Hematopoietic multipotent progenitor cell treated with erythropoietin and hydrocortisone succinate and interleukin-3 and kit ligand, for 6 days (in vitro differentiated cells): Measurements from ENCODE around the gene ROR2.
A peak's percentile ranks its signal among the peaks of the same experiment; 100 is the strongest.
"Not testable (repeated sequence)": the region's sequence is repeated elsewhere in the genome, so short reads cannot be mapped to it uniquely, and the experiment has no call there.

ENCODE experiments used
- DNase-seq: peaks from one replicate; pipeline ENCODE4 v3.0.0-alpha.2; 2015

Gene ROR2

GRCh38 chr9:91949946-91950664 lies at the start of gene ROR2:
ROR2 (minus strand) TSS chr9:91950228.
- DNase-seq, result peak; percentile 69

- DNase-seq, result peak; percentile 50
Measured at GRCh38 chr9:91995000-91995655, 45.1 kb upstream of the ROR2 start.

- DNase-seq, result peak; percentile 8
Measured at GRCh38 chr9:91994422-91994821, 44.4 kb upstream of the ROR2 start.

- DNase-seq, result no peak
Measured at GRCh38 chr9:91992461-91993041, 42.5 kb upstream of the ROR2 start.

GRCh38 chr9:91991721-91992341 lies 41.8 kb upstream of the ROR2 start:
- no peak for DNase-seq

- no peak for DNase-seq
Measured at GRCh38 chr9:91986248-91986647, 36.2 kb upstream of the ROR2 start.

- DNase-seq, result no peak
Measured at GRCh38 chr9:91985692-91986091, 35.7 kb upstream of the ROR2 start.

- DNase-seq, result peak; percentile 60
Measured at GRCh38 chr9:91978740-91979414, 28.8 kb upstream of the ROR2 start.

GRCh38 chr9:91975254-91975653 lies 25.2 kb upstream of the ROR2 start:
- DNase-seq, result not testable (repeated sequence)

GRCh38 chr9:91972711-91973110 lies 22.7 kb upstream of the ROR2 start:
- no peak for DNase-seq

GRCh38 chr9:91972076-91972626 lies 22.1 kb upstream of the ROR2 start:
- no peak for DNase-seq

- no peak for DNase-seq
Measured at GRCh38 chr9:91967259-91967658, 17.2 kb upstream of the ROR2 start.

GRCh38 chr9:91966503-91966902 lies 16.5 kb upstream of the ROR2 start:
- no peak for DNase-seq

GRCh38 chr9:91963711-91964240 lies 13.7 kb upstream of the ROR2 start:
- DNase-seq, result no peak

GRCh38 chr9:91960367-91960766 lies 10.3 kb upstream of the ROR2 start:
- DNase-seq, result no peak

GRCh38 chr9:91958174-91958573 lies 8.1 kb upstream of the ROR2 start:
- no peak for DNase-seq

GRCh38 chr9:91954841-91955471 lies 4.9 kb upstream of the ROR2 start:
- DNase-seq, result peak; percentile 80

GRCh38 chr9:91953718-91954117 lies 3.7 kb upstream of the ROR2 start:
- no peak for DNase-seq

GRCh38 chr9:91951944-91952520 lies 2.0 kb upstream of the ROR2 start:
- no peak for DNase-seq

- no peak for DNase-seq
Measured at GRCh38 chr9:91949392-91949945, 559 bp downstream of the ROR2 start.
